Neural cell (in vitro differentiated cells): ENCODE measurements around the gene FLAD1.

ENCODE experiments used
- CTCF ChIP-seq: fragments of 450-650 bp; IDR thresholded peaks from 2 replicates; pipeline ENCODE4 v1.5.1; 2014; ENCODE audit warnings: antibody characterized with exemption, mild to moderate bottlenecking, moderate library complexity; ENCODE audit not compliant: poor library complexity, severe bottlenecking
- EP300 ChIP-seq: fragments of 450-650 bp; conservative IDR thresholded peaks from 2 replicates; pipeline ENCODE4 v1.6.1; 2014; ENCODE audit warnings: antibody characterized with exemption, mild to moderate bottlenecking, moderate library complexity; ENCODE audit not compliant: poor library complexity, severe bottlenecking
- RAD21 ChIP-seq: fragments of 450-650 bp; conservative IDR thresholded peaks from 2 replicates; pipeline ENCODE4 v1.6.1; 2014; ENCODE audit warnings: antibody characterized with exemption, mild to moderate bottlenecking, moderate library complexity

- TF ChIP-seq EP300 (no peak), RAD21 (no peak), CTCF (no peak)
Observed at GRCh38 chr1:154966111-154966510, 17.0 kb upstream of the FLAD1 start.
